ENCODE results near the gene WDR77.

Gene WDR77

GRCh38 chr1:111402083-111402482, 47.0 kb downstream of the WDR77 start:
- Histone ChIP-seq H3K36me3 (ENCODE audit: control insufficient read depth in 1 of 2, insufficient read depth in 2 of 2, low read length in 2 of 2) (no peaks in the 10 kb centered on the region), H3K4me3 (ENCODE audit: low read depth in 1 of 2, low read length in 2 of 2) (no peak overlapping the region), H3K27me3 (ENCODE audit: low read depth, low read length) (peaks cover 5% of the 10 kb centered on the region), H3K9me3 (ENCODE audit: control insufficient read depth in 1 of 2, low read length in 2 of 2) (no peaks in the 10 kb centered on the region), H3K4me1 (ENCODE audit: control insufficient read depth in 1 of 2, insufficient read depth in 2 of 2, low read length in 2 of 2) (peaks cover 0 to 3% of the 10 kb centered on the region in 2 donors), H3K27ac (ENCODE audit: low read length) (no peak overlapping the region)

DNA sequence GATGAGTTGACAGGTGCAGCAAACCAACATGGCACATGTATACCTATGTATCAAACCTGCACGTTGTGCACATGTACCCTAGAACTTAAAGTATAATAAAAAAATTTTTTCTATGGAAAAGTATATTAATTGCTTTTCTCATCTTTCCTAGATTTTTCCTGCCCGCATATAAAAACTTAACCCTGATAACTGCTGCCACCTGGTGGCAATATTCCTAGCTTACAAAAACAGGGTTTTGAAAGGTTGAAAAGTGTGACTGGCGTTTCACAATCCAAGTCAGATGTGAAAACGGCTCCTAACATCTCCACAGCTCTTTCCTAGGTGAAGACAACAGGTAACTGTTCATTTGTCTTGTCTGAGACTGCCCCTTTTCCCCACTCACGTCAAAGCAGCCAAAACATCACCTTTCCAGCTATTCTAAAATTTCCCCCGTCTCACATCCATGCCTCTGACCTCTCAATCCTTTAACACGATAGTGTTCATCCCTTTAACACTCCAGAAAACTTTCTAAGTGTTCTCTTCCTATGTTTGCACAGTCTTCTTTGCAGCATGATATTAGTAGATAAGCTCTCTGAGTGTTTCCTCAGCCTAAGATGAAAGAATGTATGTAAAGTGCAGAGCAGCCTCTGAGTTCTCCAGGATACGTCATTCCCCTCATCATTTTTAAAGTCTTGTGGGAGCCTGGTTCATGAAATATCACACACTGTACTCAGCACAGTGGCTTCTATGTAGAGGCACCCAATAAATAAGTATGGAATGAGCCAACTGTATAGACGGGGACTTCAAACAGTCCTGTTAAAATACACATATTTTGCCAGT, 49.1 kb downstream of the WDR77 start:
- Histone ChIP-seq H3K27ac (ENCODE audit: low read length) (no peak overlapping the region), H3K36me3 (ENCODE audit: control insufficient read depth in 1 of 2, insufficient read depth in 2 of 2, low read length in 2 of 2) (no peaks in the 10 kb centered on the region), H3K4me3 (ENCODE audit: low read depth in 1 of 2, low read length in 2 of 2) (no peak overlapping the region), H3K9me3 (ENCODE audit: control insufficient read depth in 1 of 2, low read length in 2 of 2) (no peaks in the 10 kb centered on the region), H3K4me1 (ENCODE audit: control insufficient read depth in 1 of 2, insufficient read depth in 2 of 2, low read length in 2 of 2) (no peaks in the 10 kb centered on the region), H3K27me3 (ENCODE audit: low read depth, low read length) (peaks cover 5% of the 10 kb centered on the region)

DNA sequence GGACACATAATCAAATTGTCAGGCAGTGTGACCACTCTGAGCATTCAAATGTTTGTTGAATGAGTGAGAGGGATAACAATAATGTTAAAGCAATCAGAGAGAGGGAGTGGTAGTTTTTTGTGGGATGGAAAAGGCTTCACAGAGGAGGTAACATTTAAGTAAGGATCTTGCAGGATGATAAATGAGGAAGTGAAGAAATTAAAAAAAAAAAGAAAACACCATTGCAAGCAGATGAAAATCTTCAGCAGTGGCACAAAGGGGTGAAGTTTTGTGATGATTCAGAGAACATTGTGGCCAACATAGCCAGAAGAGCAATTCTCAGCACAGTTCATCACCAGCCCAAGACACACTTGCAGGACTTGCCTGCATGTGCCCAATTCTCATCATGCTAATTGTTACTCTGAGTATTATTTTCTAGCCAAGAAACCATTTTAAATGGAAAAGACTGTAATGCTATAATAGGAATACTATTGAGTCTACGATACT, 56.6 kb downstream of the WDR77 start:
- Histone ChIP-seq H3K36me3 (ENCODE audit: control insufficient read depth in 1 of 2, insufficient read depth in 2 of 2, low read length in 2 of 2) (no peaks in the 10 kb centered on the region), H3K27ac (ENCODE audit: low read length) (no peak overlapping the region), H3K4me1 (ENCODE audit: control insufficient read depth in 1 of 2, insufficient read depth in 2 of 2, low read length in 2 of 2) (no peaks in the 10 kb centered on the region), H3K27me3 (ENCODE audit: low read depth, low read length) (no peaks in the 10 kb centered on the region), H3K4me3 (ENCODE audit: low read depth in 1 of 2, low read length in 2 of 2) (no peak overlapping the region), H3K9me3 (ENCODE audit: control insufficient read depth in 1 of 2, low read length in 2 of 2) (no peaks in the 10 kb centered on the region)

DNA sequence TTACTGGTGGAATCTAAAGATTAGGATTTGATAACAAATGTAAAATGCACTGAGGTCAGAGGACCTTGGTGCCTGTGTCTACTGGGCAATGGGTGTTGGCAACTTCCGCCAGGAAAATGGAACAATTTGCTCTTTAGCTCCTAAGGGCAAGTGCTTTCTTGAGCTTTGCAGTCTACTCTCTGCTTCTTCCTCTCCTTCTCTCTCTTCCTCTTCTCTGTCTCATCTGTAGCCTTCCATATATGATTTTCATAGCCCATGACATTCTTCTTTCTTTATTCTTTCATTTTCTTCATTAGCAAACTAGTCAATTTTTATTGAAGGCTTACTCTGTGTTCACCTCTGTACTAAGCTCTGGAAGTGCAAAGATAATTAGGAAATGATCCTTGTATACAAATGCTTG, 57.0 kb downstream of the WDR77 start:
- H3K4me3 ChIP-seq (ENCODE audit: low read depth in 1 of 2, low read length in 2 of 2): no peak overlapping the region
- H3K9me3 ChIP-seq (ENCODE audit: control insufficient read depth in 1 of 2, low read length in 2 of 2): no peaks in the 10 kb centered on the region
- no peak overlapping the region for H3K27ac ChIP-seq (ENCODE audit: low read length)

More for the DNA sequence above, 57.0 kb downstream of the WDR77 start:
- Histone ChIP-seq H3K27me3 (ENCODE audit: low read depth, low read length) (no peaks in the 10 kb centered on the region), H3K4me1 (ENCODE audit: control insufficient read depth in 1 of 2, insufficient read depth in 2 of 2, low read length in 2 of 2) (no peaks in the 10 kb centered on the region), H3K36me3 (ENCODE audit: control insufficient read depth in 1 of 2, insufficient read depth in 2 of 2, low read length in 2 of 2) (no peaks in the 10 kb centered on the region)

Measured in muscle layer of duodenum (tissue), 2 donors.